H1 (cell line): ENCODE data around the gene LPCAT1. TPM values are rescaled to one million over a fixed set of nuclear protein-coding genes. Genes with fewer than 3 reads are reported as not detected.
A peak's percentile ranks its signal among the peaks of the same experiment; 100 is the strongest.

ENCODE experiments used
- CTCF ChIA-PET: fragments of 300-600 bp; sonication (Branson Sonifier 250); formaldehyde crosslinking; loops from one replicate; lab custom pipeline; 2021; ENCODE audit not compliant: partially characterized antibody; lab: Charles Lee
- POLR2A ChIA-PET: fragments of 300-600 bp; sonication (Branson Sonifier 250); formaldehyde crosslinking; loops from one replicate; lab custom pipeline; 2021; ENCODE audit warnings: inconsistent platforms; ENCODE audit not compliant: partially characterized antibody; lab: Charles Lee
- DNase-seq, 2 experiments: peaks; one replicate each; pipeline versions ENCODE4 v3.0.0 to v3.0.0-alpha.2; 2010 to 2022; ENCODE audit warnings: low spot score in 2 of 2, low read depth in 1 of 2, mixed read lengths in 1 of 2
- FAIRE-seq: peaks from 2 replicates; lab custom pipeline; 2011; peaks lifted over from hg19 to GRCh38; lab: Jason Lieb, UNC
- H2AFZ ChIP-seq: 2 replicates; pipeline ENCODE4 v1.8.1; 2012; ENCODE audit warnings: low read length, inconsistent platforms
- H2AK5ac ChIP-seq: 2 replicates; pipeline ENCODE4 v1.6.1; 2013; ENCODE audit warnings: low read depth, low read length
- H2BK120ac ChIP-seq: replicated peaks from 2 replicates; pipeline ENCODE3; 2013; ENCODE audit warnings: low read depth, low read length, inconsistent platforms
- H2BK12ac ChIP-seq: 2 replicates; pipeline ENCODE4 v1.6.1; 2013; ENCODE audit warnings: low read depth, low read length
- H2BK15ac ChIP-seq: 2 replicates; pipeline ENCODE4 v1.6.1; 2013; ENCODE audit warnings: low read length
- H2BK20ac ChIP-seq: 2 replicates; pipeline ENCODE4 v1.6.1; 2013; ENCODE audit warnings: low read length
- H2BK5ac ChIP-seq: 2 replicates; pipeline ENCODE4 v1.6.1; 2013; ENCODE audit warnings: low read depth, low read length
- H3K14ac ChIP-seq: 2 replicates; pipeline ENCODE4 v1.6.1; 2013; ENCODE audit warnings: inconsistent platforms; ENCODE audit not compliant: insufficient read length
- H3K18ac ChIP-seq: 2 replicates; pipeline ENCODE4 v1.6.1; 2013; ENCODE audit warnings: low read length; ENCODE audit errors: extremely low read depth
- H3K23ac ChIP-seq: 2 replicates; pipeline ENCODE4 v1.6.1; 2013; ENCODE audit warnings: inconsistent platforms; ENCODE audit not compliant: insufficient read length
- H3K23me2 ChIP-seq: 2 replicates; pipeline ENCODE4 v1.6.1; 2013; ENCODE audit warnings: low read depth, low read length
- H3K27ac ChIP-seq: 2 replicates; pipeline ENCODE4 v1.6.1; 2011; ENCODE audit warnings: low read depth, low read length, inconsistent platforms
- H3K27me3 ChIP-seq, 4 experiments: replicated peaks in 1 of 4; 1 replicate in 1 of 4; 2 replicates in 3 of 4; pipeline versions ENCODE4 v1.6.1 to v1.8.1; 2011 to 2013; ENCODE audit warnings: low read length in 3 of 4, mild to moderate bottlenecking in 3 of 4, inconsistent platforms in 2 of 4, mixed read lengths in 2 of 4, moderate library complexity in 1 of 4; ENCODE audit not compliant: control insufficient read depth in 3 of 4, insufficient read depth in 3 of 4; ENCODE audit errors: extremely low read depth in 1 of 4
- H3K36me3 ChIP-seq, 4 experiments: 2 replicates each; pipeline versions ENCODE4 v1.6.1 to v1.8.1; 2011 to 2013; ENCODE audit warnings: mild to moderate bottlenecking in 4 of 4, low read length in 3 of 4, moderate library complexity in 2 of 4, control low read depth in 1 of 4, inconsistent platforms in 1 of 4; ENCODE audit not compliant: insufficient read depth in 4 of 4, control insufficient read depth in 2 of 4
- H3K4ac ChIP-seq: replicated peaks from 2 replicates; pipeline ENCODE3; 2013; ENCODE audit warnings: low read length, low read depth, mixed read lengths, inconsistent platforms; ENCODE audit not compliant: insufficient read length
- H3K4me1 ChIP-seq, 4 experiments: replicated peaks in 1 of 4; 1 replicate in 1 of 4; 2 replicates in 3 of 4; pipeline versions ENCODE4 v1.6.1 to v1.8.1; 2011 to 2013; ENCODE audit warnings: low read length in 3 of 4, inconsistent platforms in 2 of 4, mixed read lengths in 1 of 4; ENCODE audit not compliant: insufficient read depth in 4 of 4, control insufficient read depth in 3 of 4
- H3K4me2 ChIP-seq, 2 experiments: 2 replicates each; pipeline versions ENCODE4 v1.6.1 to v1.8.1; 2011 to 2013; ENCODE audit warnings: low read depth in 2 of 2, low read length in 2 of 2, control low read depth in 1 of 2, inconsistent platforms in 1 of 2, mild to moderate bottlenecking in 1 of 2; ENCODE audit not compliant: insufficient read depth in 1 of 2
- H3K4me3 ChIP-seq, 4 experiments: fragments of 200-600, 300-600 bp in 1 of 4; sonication (generic), shearing (Covaris generic), sonication (Bioruptor Twin) in 1 of 4; 2 replicates each; pipeline versions ENCODE4 v1.5.1 to v1.8.1; 2011 to 2016; ENCODE audit warnings: low read length in 4 of 4, low read depth in 3 of 4, control low read depth in 2 of 4, inconsistent platforms in 2 of 4, mild to moderate bottlenecking in 2 of 4, mixed read lengths in 1 of 4, moderate library complexity in 1 of 4; ENCODE audit not compliant: insufficient read depth in 2 of 4; ENCODE audit errors: extremely low read depth in 1 of 4
- H3K56ac ChIP-seq: replicated peaks from 2 replicates; pipeline ENCODE3; 2013; ENCODE audit warnings: low read depth, mild to moderate bottlenecking, mixed read lengths, low read length, inconsistent platforms; ENCODE audit not compliant: insufficient read length
- H3K79me1 ChIP-seq: 2 replicates; pipeline ENCODE4 v1.6.1; 2013; ENCODE audit warnings: low read depth, low read length, control low read depth
- H3K79me2 ChIP-seq, 2 experiments: 2 replicates each; pipeline versions ENCODE4 v1.6.1 to v1.8.1; 2012 to 2013; ENCODE audit warnings: low read length in 2 of 2, mild to moderate bottlenecking in 2 of 2, inconsistent platforms in 1 of 2; ENCODE audit not compliant: insufficient read depth in 2 of 2, control insufficient read depth in 1 of 2
- H3K9ac ChIP-seq, 4 experiments: replicated peaks in 1 of 4; 1 replicate in 1 of 4; 2 replicates in 3 of 4; pipeline versions ENCODE4 v1.6.1 to v1.8.1; 2011 to 2013; ENCODE audit warnings: low read depth in 3 of 4, low read length in 3 of 4, control low read depth in 2 of 4, mild to moderate bottlenecking in 2 of 4, moderate library complexity in 2 of 4, inconsistent platforms in 1 of 4; ENCODE audit errors: extremely low read depth in 1 of 4
- H3K9me3 ChIP-seq, 2 experiments: 2 replicates each; pipeline versions ENCODE4 v1.6.1 to v1.8.1; 2012 to 2013; ENCODE audit warnings: mild to moderate bottlenecking in 2 of 2, moderate library complexity in 2 of 2, control low read depth in 1 of 2, inconsistent platforms in 1 of 2, low read depth in 1 of 2, low read length in 1 of 2, mixed read lengths in 1 of 2; ENCODE audit not compliant: insufficient read depth in 2 of 2
- H4K20me1 ChIP-seq, 2 experiments: replicated peaks in 1 of 2; 2 replicates each; pipeline versions ENCODE3 to v1.8.1; 2011 to 2013; ENCODE audit warnings: inconsistent platforms in 2 of 2, low read length in 2 of 2, mild to moderate bottlenecking in 1 of 2; ENCODE audit not compliant: insufficient read depth in 2 of 2, control insufficient read depth in 1 of 2
- H4K5ac ChIP-seq: 2 replicates; pipeline ENCODE4 v1.6.1; 2013; ENCODE audit warnings: low read length, low read depth, mixed read lengths, inconsistent platforms; ENCODE audit not compliant: insufficient read length
- H4K8ac ChIP-seq: 2 replicates; pipeline ENCODE4 v1.8.0; 2013; ENCODE audit warnings: mild to moderate bottlenecking, moderate library complexity, low read length, inconsistent platforms; ENCODE audit not compliant: insufficient read depth; ENCODE audit errors: extremely low read depth
- H4K91ac ChIP-seq: replicated peaks from 2 replicates; pipeline ENCODE3; 2013; ENCODE audit warnings: low read length, mixed read lengths, inconsistent platforms; ENCODE audit not compliant: insufficient read length
- ASH2L ChIP-seq: fragments of 200-600, 300-600 bp; sonication (generic); IDR thresholded peaks from one replicate; pipeline ENCODE4 v1.7.1; 2017; ENCODE audit warnings: low read length
- EGR1 ChIP-seq: IDR thresholded peaks from 2 replicates; pipeline ENCODE4 v1.6.1; 2011; ENCODE audit warnings: low read depth, low read length, borderline replicate concordance
- GTF2F1 ChIP-seq: IDR thresholded peaks from 2 replicates; pipeline ENCODE4 v1.6.1; 2012; ENCODE audit warnings: low read depth, low read length, improper control_type of control experiment, borderline replicate concordance
- HDAC6 ChIP-seq: IDR thresholded peaks from one replicate; pipeline ENCODE4 v1.7.1; 2012; ENCODE audit warnings: low read depth, mild to moderate bottlenecking, inconsistent platforms, low read length, moderate library complexity
- KDM4A ChIP-seq: IDR thresholded peaks from one replicate; pipeline ENCODE4 v1.7.1; 2012; ENCODE audit warnings: low read depth, mild to moderate bottlenecking, moderate library complexity, low read length, inconsistent platforms; ENCODE audit not compliant: severe bottlenecking
- KDM5A ChIP-seq: fragments of 200-600 bp; IDR thresholded peaks from 2 replicates; pipeline ENCODE4 v1.7.1; 2012; ENCODE audit warnings: mild to moderate bottlenecking, low read length, inconsistent platforms, mixed read lengths
- RBBP5 ChIP-seq: IDR thresholded peaks from 2 replicates; pipeline ENCODE4 v1.7.1; 2012; ENCODE audit warnings: low read depth, mild to moderate bottlenecking, inconsistent platforms, low read length, moderate library complexity, borderline replicate concordance
- SIX5 ChIP-seq: IDR thresholded peaks from 2 replicates; pipeline ENCODE4 v1.6.1; 2011; ENCODE audit warnings: mild to moderate bottlenecking, low read depth, low read length
- SUZ12 ChIP-seq: fragments of 200-600 bp; sonication (generic); IDR thresholded peaks from 2 replicates; pipeline ENCODE4 v1.6.1; 2012; ENCODE audit warnings: mild to moderate bottlenecking, inconsistent platforms, low read length, moderate library complexity, mixed read lengths
- TCF12 ChIP-seq: IDR thresholded peaks from 2 replicates; pipeline ENCODE4 v1.6.1; 2011; ENCODE audit warnings: low read depth, mild to moderate bottlenecking, low read length
- TEAD4 ChIP-seq: IDR thresholded peaks from 2 replicates; pipeline ENCODE4 v1.6.1; 2012; ENCODE audit warnings: low read depth, low read length, inconsistent platforms, mixed read lengths
- WGBS, 2 experiments: shearing (Covaris generic) in 1 of 2; methylation state at CpG; one replicate each; pipeline versions ENCODE4 v1.1.6 to v1.1.7; 2013 to 2015; ENCODE audit warnings: low lambda C conversion rate in 2 of 2, mixed read lengths in 2 of 2, inconsistent platforms in 1 of 2, low coverage in 1 of 2, missing lambda C conversion rate in 1 of 2; ENCODE audit not compliant: insufficient replicate concordance in 2 of 2, insufficient coverage in 1 of 2, insufficient read length in 1 of 2; ENCODE audit errors: extremely low coverage in 1 of 2, missing lambda C conversion rate in 1 of 2; 5-methylcytosine and 5-hydroxymethylcytosine counted together
- polyA plus RNA-seq, 7 experiments: library from polyadenylated mRNA; depleted of rRNA in 3 of 7; stranded (reverse) in 5 of 7; unstranded in 2 of 7; fragments of >200 nt in 5 of 7; fragments of 200-250 nt in 2 of 7; gene quantifications; 1 replicate in 5 of 7; 2 replicates in 1 of 7; 4 replicates in 1 of 7; pipeline versions ENCODE4 v1.2.1 to v1.2.3, GENCODE V29; 2011 to 2013; ENCODE audit warnings: missing spikeins in 2 of 7, mixed read lengths in 2 of 7
- total RNA-seq: library from RNA; stranded (reverse); fragmentation: NEBNext Ultra II Directional; extraction: Animal tissue kit (Norgen Biotek cat#: 25700); gene quantifications from 2 replicates; pipeline ENCODE4 v1.2.1, GENCODE V29; 2021
- TF ChIP-seq, protein P1 (sequence below), 3 experiments: IDR thresholded peaks; 1 replicate in 2 of 3; 2 replicates in 1 of 3; pipeline versions ENCODE4 v1.5.1 to v1.6.1; 2011; ENCODE audit warnings: low read length in 3 of 3, mild to moderate bottlenecking in 3 of 3, inconsistent platforms in 2 of 3, low read depth in 1 of 3, moderate library complexity in 1 of 3; ENCODE audit not compliant: insufficient read depth in 1 of 3; ENCODE audit errors: control extremely low read depth in 1 of 3

LPCAT1 gene
- total and polyA plus RNA-seq, 2 of the 8 experiments (the other 6 are each of a cell fraction or from before 2014, with no cell fraction given) = 107 to 260 TPM

DNA sequence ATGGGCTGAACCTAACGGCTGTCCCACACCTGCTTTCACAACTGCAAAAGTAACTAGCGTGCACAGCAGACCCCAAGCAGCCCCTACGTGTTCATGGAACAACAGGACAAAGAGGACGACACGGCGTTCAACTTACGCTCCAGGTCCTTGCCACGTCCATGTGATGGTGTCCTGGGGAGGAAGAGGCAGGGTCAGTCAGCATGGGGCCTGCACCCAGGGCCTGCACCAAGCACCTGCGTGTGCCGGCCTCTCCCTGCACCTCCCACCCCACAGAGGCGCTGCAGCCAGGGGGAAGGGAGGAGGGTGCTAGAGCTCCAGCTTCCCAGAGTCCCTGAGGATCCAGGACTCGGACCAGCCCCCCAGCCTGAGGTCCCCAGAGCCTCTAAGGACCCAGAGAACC, 43.0 kb downstream of the LPCAT1 start:
- Histone ChIP-seq H3K9ac (no peak overlapping the region), H3K23ac (no peak overlapping the region), H4K20me1 (peaks cover 13 to 15% of the 10 kb centered on the region in 2 experiments), H3K23me2 (no peaks in the 10 kb centered on the region), H3K4me1 (peaks cover 0 to 4% (median under 1%) of the 10 kb centered on the region in 4 experiments; a peak in 2 of 7 replicates), H2AK5ac (no peak overlapping the region), H3K14ac (no peak overlapping the region), H4K5ac (no peak overlapping the region), H3K4me3 (no peak overlapping the region), H2BK20ac (no peak overlapping the region), H3K18ac (no peak overlapping the region), H4K91ac (no peak overlapping the region), H3K27ac (no peak overlapping the region; the same call in 1 of the 2 replicates), H2AFZ (no peak overlapping the region), H3K27me3 (no peaks in the 10 kb centered on the region), H4K8ac (peak overlapping the region; percentile 9; the same call in 1 of the 2 replicates), H3K4ac (no peak overlapping the region), H3K56ac (no peak overlapping the region), H3K4me2 (no peak overlapping the region), H2BK15ac (no peak overlapping the region), H3K79me1 (no peaks in the 10 kb centered on the region), H2BK12ac (no peak overlapping the region), H3K79me2 (no peaks in the 10 kb centered on the region; a peak in 1 of 4 replicates), H3K36me3 (peaks cover 27 to 52% (median 47%) of the 10 kb centered on the region in 4 experiments), H2BK5ac (no peak overlapping the region; the same call in 1 of the 2 replicates), H3K9me3 (no peaks in the 10 kb centered on the region), H2BK120ac (no peak overlapping the region)
- 90% methylated on average over 12 of the region's 12 CpGs; no CpG with 5 or more reads in 1 of the 2 experiments for WGBS, 2 experiments
- DNase-seq (no peak), FAIRE-seq (no peak)
- POLR2A ChIA-PET = interaction anchor here (0.6 to 2.5 kb wide), 9 partner anchors 11 to 339 kb away, joined by 3 to 8 read pairs (median 3); no protein-coding TSS in a partner anchor
- CTCF ChIA-PET = interaction anchor here (0.9 to 7.7 kb wide), 25 partner anchors 9 to 274 kb away, joined by 3 to 47 read pairs (median 6); no protein-coding TSS in a partner anchor
- TF ChIP-seq SIX5 (no peak), ASH2L (no peak), TEAD4 (no peak), KDM5A (no peak), TCF12 (no peak), EGR1 (no peak), GTF2F1 (no peak), HDAC6 (no peak), KDM4A (no peak), SUZ12 (no peak), RBBP5 (no peak)
- TF ChIP-seq, protein P1, sequence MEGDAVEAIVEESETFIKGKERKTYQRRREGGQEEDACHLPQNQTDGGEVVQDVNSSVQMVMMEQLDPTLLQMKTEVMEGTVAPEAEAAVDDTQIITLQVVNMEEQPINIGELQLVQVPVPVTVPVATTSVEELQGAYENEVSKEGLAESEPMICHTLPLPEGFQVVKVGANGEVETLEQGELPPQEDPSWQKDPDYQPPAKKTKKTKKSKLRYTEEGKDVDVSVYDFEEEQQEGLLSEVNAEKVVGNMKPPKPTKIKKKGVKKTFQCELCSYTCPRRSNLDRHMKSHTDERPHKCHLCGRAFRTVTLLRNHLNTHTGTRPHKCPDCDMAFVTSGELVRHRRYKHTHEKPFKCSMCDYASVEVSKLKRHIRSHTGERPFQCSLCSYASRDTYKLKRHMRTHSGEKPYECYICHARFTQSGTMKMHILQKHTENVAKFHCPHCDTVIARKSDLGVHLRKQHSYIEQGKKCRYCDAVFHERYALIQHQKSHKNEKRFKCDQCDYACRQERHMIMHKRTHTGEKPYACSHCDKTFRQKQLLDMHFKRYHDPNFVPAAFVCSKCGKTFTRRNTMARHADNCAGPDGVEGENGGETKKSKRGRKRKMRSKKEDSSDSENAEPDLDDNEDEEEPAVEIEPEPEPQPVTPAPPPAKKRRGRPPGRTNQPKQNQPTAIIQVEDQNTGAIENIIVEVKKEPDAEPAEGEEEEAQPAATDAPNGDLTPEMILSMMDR (IDR thresholded peaks at IDR 0.05; ENCODE audit: control extremely low read depth in 1 of 3, insufficient read depth in 1 of 3, low read depth in 1 of 3, low read length in 3 of 3) = no peak
